IMR-90 (cell line): Measurements from ENCODE around the gene FUBP1. TPM values are rescaled to one million over a fixed set of nuclear protein-coding genes. Genes with fewer than 3 reads are reported as not detected.

Experiments used
- ATAC-seq: fragments of 200-7000 bp; cut with Tn5 transposase; 2 replicates; pipeline ENCODE4 v1.9.1; 2020; ENCODE audit warnings: low read depth, mild to moderate bottlenecking, moderate library complexity
- BruUV-seq: library from RNA; stranded (reverse); fragments of 400-500 nt; replicated peaks from 2 replicates; lab custom pipeline; 2021; lab: Mats Ljungman, UMichigan
- CTCF ChIA-PET: fragments of 300-600 bp; formaldehyde crosslinking; extraction: SDS; loops from one replicate; lab custom pipeline; 2021; ENCODE audit warnings: antibody characterized with exemption; lab: Yijun Ruan, JAX
- POLR2A ChIA-PET: fragments of 300-600 bp; sonication (Branson Sonifier 250); formaldehyde crosslinking; loops from one replicate; lab custom pipeline; 2022; ENCODE audit warnings: antibody characterized with exemption; ENCODE audit not compliant: unreplicated experiment; lab: Charles Lee
- DNase-seq: peaks from one replicate; pipeline ENCODE4 v3.0.0; 2013
- H2AFZ ChIP-seq: replicated peaks from 2 replicates; pipeline ENCODE3; 2013; ENCODE audit warnings: low read length, mild to moderate bottlenecking; ENCODE audit not compliant: poor library complexity
- H2AK5ac ChIP-seq: 2 replicates; pipeline ENCODE4 v1.6.1; 2013; ENCODE audit warnings: low read depth, low read length, inconsistent platforms
- H2AK9ac ChIP-seq: replicated peaks from 2 replicates; pipeline ENCODE3; 2013; ENCODE audit warnings: mild to moderate bottlenecking, low read depth, low read length, moderate library complexity; ENCODE audit not compliant: poor library complexity
- H2BK120ac ChIP-seq: 2 replicates; pipeline ENCODE4 v1.6.1; 2013; ENCODE audit warnings: low read depth, low read length, inconsistent platforms
- H2BK15ac ChIP-seq: 3 replicates; pipeline ENCODE4 v1.6.1; 2013; ENCODE audit warnings: low read depth, low read length, inconsistent platforms
- H2BK20ac ChIP-seq: 2 replicates; pipeline ENCODE4 v1.6.1; 2013; ENCODE audit warnings: low read depth, mild to moderate bottlenecking, inconsistent platforms, low read length, moderate library complexity
- H2BK5ac ChIP-seq: 2 replicates; pipeline ENCODE4 v1.6.1; 2013; ENCODE audit warnings: mild to moderate bottlenecking, low read depth, low read length, inconsistent platforms; ENCODE audit not compliant: poor library complexity, severe bottlenecking
- H3K14ac ChIP-seq: replicated peaks from 2 replicates; pipeline ENCODE4 v1.6.1; 2013; ENCODE audit warnings: low read depth, low read length, inconsistent platforms
- H3K18ac ChIP-seq: 2 replicates; pipeline ENCODE4 v1.6.1; 2013; ENCODE audit warnings: low read depth, low read length, control low read depth
- H3K23ac ChIP-seq: 2 replicates; pipeline ENCODE4 v1.6.1; 2013; ENCODE audit warnings: low read depth, low read length, inconsistent platforms
- H3K27ac ChIP-seq: 2 replicates; pipeline ENCODE4 v1.5.1; 2013; ENCODE audit warnings: mild to moderate bottlenecking, control low read depth, low read length; ENCODE audit not compliant: insufficient read depth
- H3K27me3 ChIP-seq: 2 replicates; pipeline ENCODE4 v1.6.1; 2013; ENCODE audit warnings: low read length; ENCODE audit not compliant: control insufficient read depth, insufficient read depth
- H3K36me3 ChIP-seq: 2 replicates; pipeline ENCODE4 v1.6.1; 2013; ENCODE audit warnings: low read length, mixed read lengths; ENCODE audit not compliant: control insufficient read depth, insufficient read depth
- H3K4ac ChIP-seq: 2 replicates; pipeline ENCODE4 v1.6.1; 2013; ENCODE audit warnings: low read depth, low read length, inconsistent platforms
- H3K4me1 ChIP-seq: 2 replicates; pipeline ENCODE4 v1.6.1; 2013; ENCODE audit warnings: low read length, mixed read lengths; ENCODE audit not compliant: control insufficient read depth, insufficient read depth
- H3K4me2 ChIP-seq: 2 replicates; pipeline ENCODE4 v1.6.1; 2013; ENCODE audit warnings: low read depth, mild to moderate bottlenecking, control low read depth, low read length, moderate library complexity
- H3K4me3 ChIP-seq: 2 replicates; pipeline ENCODE4 v1.5.1; 2013; ENCODE audit warnings: low read depth, mild to moderate bottlenecking, control low read depth, low read length, moderate library complexity; ENCODE audit not compliant: insufficient read depth
- H3K56ac ChIP-seq: 2 replicates; pipeline ENCODE4 v1.6.1; 2013; ENCODE audit warnings: low read length, inconsistent platforms; ENCODE audit not compliant: insufficient read depth; ENCODE audit errors: extremely low read depth
- H3K79me1 ChIP-seq, 2 experiments: 2 replicates each; pipeline ENCODE4 v1.6.1; 2013; ENCODE audit warnings: low read length in 2 of 2, inconsistent platforms in 1 of 2, low read depth in 1 of 2
- H3K9ac ChIP-seq: 2 replicates; pipeline ENCODE4 v1.6.1; 2013; ENCODE audit warnings: low read depth, low read length, control low read depth
- H3K9me1 ChIP-seq: 2 replicates; pipeline ENCODE4 v1.6.1; 2013; ENCODE audit warnings: low read length, inconsistent platforms; ENCODE audit not compliant: insufficient read depth
- H3K9me3 ChIP-seq: 2 replicates; pipeline ENCODE4 v1.6.1; 2013; ENCODE audit warnings: low read length; ENCODE audit not compliant: control insufficient read depth, insufficient read depth
- H4K20me1 ChIP-seq: 2 replicates; pipeline ENCODE4 v1.6.1; 2013; ENCODE audit warnings: low read length, inconsistent platforms; ENCODE audit not compliant: insufficient read depth
- H4K5ac ChIP-seq: 2 replicates; pipeline ENCODE4 v1.6.1; 2013; ENCODE audit warnings: mild to moderate bottlenecking, low read depth, low read length, control low read depth
- H4K8ac ChIP-seq, 2 experiments: 2 replicates each; pipeline ENCODE4 v1.6.1; 2013; ENCODE audit warnings: low read depth in 2 of 2, low read length in 2 of 2, control low read depth in 1 of 2, inconsistent platforms in 1 of 2
- H4K91ac ChIP-seq: 2 replicates; pipeline ENCODE4 v1.6.1; 2013; ENCODE audit warnings: low read depth, low read length, inconsistent platforms; ENCODE audit not compliant: insufficient read depth
- MAFK ChIP-seq: IDR thresholded peaks from 2 replicates; pipeline ENCODE4 v1.6.1; 2012; ENCODE audit warnings: low read depth, low read length, improper control_type of control experiment
- RCOR1 ChIP-seq: IDR thresholded peaks from 2 replicates; pipeline ENCODE4 v1.6.1; 2012; ENCODE audit warnings: mild to moderate bottlenecking, low read length, improper control_type of control experiment; ENCODE audit not compliant: insufficient replicate concordance
- WGBS, 2 experiments: methylation state at CpG; one replicate each; pipeline versions ENCODE4 v1.1.5 to v1.1.7; 2013; ENCODE audit warnings: missing lambda C conversion rate in 2 of 2; ENCODE audit not compliant: insufficient read length in 1 of 2; ENCODE audit errors: extremely low coverage in 2 of 2; 5-methylcytosine and 5-hydroxymethylcytosine counted together
- dilution Hi-C: fragments of 300-500 bp; cut with HindIII; formaldehyde crosslinking; loops from one replicate; pipeline ENCODE4 v1.14.3; 2018; ENCODE audit warnings: low sequenced_read_pairs; ENCODE audit not compliant: unreplicated experiment
- in situ Hi-C: fragments of 300-500 bp; cut with MboI; formaldehyde crosslinking; loops from 3 replicates; pipeline ENCODE4 v1.14.3; 2019; ENCODE audit warnings: low sequenced_read_pairs, inconsistent platforms, mixed read lengths
- intact Hi-C: fragments of 100-400 bp; cut with micrococcal nuclease; formaldehyde crosslinking; loops from 2 replicates; pipeline ENCODE4 v1.10.0; 2022
- polyA plus RNA-seq, 3 experiments: library from polyadenylated mRNA; depleted of rRNA; stranded (reverse); fragments of >200 nt; gene quantifications; 2 replicates each; pipeline ENCODE4 v1.2.3, GENCODE V29; 2012; ENCODE audit warnings: low replicate concordance in 1 of 3
- total RNA-seq: library from RNA; depleted of rRNA; stranded (reverse); fragments of >200 nt; gene quantifications from 2 replicates; pipeline ENCODE4 v1.2.3, GENCODE V29; 2012

FUBP1 gene
- total and polyA plus RNA-seq, 2 of the 4 experiments (the other 2 are of a cell fraction), result 94.7 to 129 TPM

DNA sequence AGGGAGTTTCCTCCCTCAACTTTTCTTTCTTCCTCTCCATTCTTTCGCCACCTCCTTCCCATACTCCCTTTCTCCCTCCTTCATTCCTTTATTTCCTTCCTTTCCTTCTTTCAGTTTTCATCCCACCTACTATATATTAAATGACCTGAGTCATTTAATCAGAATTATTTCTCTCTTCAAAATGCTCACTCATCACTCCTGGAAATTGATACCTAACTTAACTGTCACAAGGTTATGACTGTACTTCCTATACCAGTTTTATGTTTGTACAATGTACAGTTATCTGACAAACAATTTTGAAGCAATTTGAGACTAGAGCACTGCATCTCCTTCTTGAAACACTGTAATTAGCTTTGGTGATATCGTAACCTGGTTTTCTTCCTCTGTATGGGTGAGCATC lies 49.1 kb downstream of the FUBP1 start:
- H3K4me2 ChIP-seq, result no peak overlapping the region
- H3K79me1 ChIP-seq, result peaks cover 23 to 37% of the 10 kb centered on the region in 2 experiments
- TF ChIP-seq MAFK, result peak; percentile 39
- no peak for TF ChIP-seq RCOR1
- no peak overlapping the region for H2BK15ac ChIP-seq
- no peaks in the 10 kb centered on the region for H3K4me1 ChIP-seq
- no peak overlapping the region for H3K4ac ChIP-seq
- ATAC-seq (no peak; the same call in 1 of the 2 replicates), DNase-seq (peak; percentile 36)
- no peak overlapping the region for H3K23ac ChIP-seq
- H3K9me1 ChIP-seq, result peaks cover 8% of the 10 kb centered on the region
- peak overlapping the region; percentile 2 for H2BK5ac ChIP-seq
- intact Hi-C loops, result no loop called here
- ChIA-PET POLR2A (no interaction called here), CTCF (no interaction called here)
- H2AK9ac ChIP-seq, result no peak overlapping the region
- in situ Hi-C loops, result no loop called here
- 100% methylated on average over 1 of the region's 2 CpGs for WGBS, 2 experiments
- H2AK5ac ChIP-seq, result no peak overlapping the region
- peaks cover 46% of the 10 kb centered on the region for H3K36me3 ChIP-seq
- no peak overlapping the region for H4K8ac ChIP-seq
- H4K20me1 ChIP-seq, result peaks cover 5% of the 10 kb centered on the region; the same call in 1 of the 2 replicates
- no peak overlapping the region for H3K4me3 ChIP-seq
- no peaks in the 10 kb centered on the region for H3K27me3 ChIP-seq
- H3K18ac ChIP-seq, result no peak overlapping the region
- H3K9me3 ChIP-seq, result no peaks in the 10 kb centered on the region
- 0 out of 2 replicates have a peak overlapping the region, but pooled peaks have one; percentile 29 for H4K5ac ChIP-seq
- no peak overlapping the region for H2BK20ac ChIP-seq
- H2BK120ac ChIP-seq, result no peak overlapping the region
- no peak overlapping the region for H3K14ac ChIP-seq
- no peak overlapping the region for H3K27ac ChIP-seq
- dilution Hi-C loops, result no loop called here
- H3K56ac ChIP-seq, result no peak overlapping the region
- no peak overlapping the region for H2AFZ ChIP-seq
- H3K9ac ChIP-seq, result no peak overlapping the region
- no peak overlapping the region for H4K91ac ChIP-seq
- BruUV-seq, result no TSS peak
